CD4-positive, alpha-beta T cell treated with Interleukin-17A for 4 hours (primary cell): Measurements from ENCODE around the gene GALNT17.

ENCODE experiments used
- DNase-seq: peaks from one replicate; pipeline ENCODE4 v3.0.0-alpha.2; 2020; ENCODE audit warnings: mixed read lengths

GALNT17 gene

DNA sequence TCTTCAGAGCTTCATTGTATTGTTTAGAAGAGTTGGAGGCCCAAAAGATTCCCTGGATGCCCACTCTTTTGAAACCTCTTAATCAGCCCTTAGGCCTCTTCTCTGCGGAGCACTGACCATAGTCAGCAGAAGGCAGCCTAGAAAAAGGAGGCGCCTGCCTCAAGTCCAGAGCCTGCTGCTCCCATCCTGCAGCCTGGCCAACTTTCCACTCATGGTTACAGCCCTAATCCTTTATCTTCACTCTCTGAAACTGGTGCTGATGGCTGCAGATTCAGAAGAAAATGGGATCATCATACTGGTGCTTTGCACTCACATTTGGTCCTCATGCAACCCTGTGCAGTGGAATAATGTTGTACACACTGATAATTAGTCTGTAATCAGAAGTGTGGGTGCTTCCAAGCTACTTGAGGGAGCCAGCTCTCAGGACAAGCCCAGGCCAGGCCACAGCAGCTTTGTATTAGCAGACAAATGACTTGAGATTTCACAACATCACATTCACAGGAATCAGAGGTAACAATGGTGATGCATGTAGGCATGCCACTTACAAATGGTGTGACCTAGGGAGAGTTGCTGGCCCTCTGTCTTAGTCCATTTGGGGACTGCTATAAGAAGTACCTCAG, 272.9 kb downstream of the GALNT17 start:
- DNase-seq = no peak

DNA sequence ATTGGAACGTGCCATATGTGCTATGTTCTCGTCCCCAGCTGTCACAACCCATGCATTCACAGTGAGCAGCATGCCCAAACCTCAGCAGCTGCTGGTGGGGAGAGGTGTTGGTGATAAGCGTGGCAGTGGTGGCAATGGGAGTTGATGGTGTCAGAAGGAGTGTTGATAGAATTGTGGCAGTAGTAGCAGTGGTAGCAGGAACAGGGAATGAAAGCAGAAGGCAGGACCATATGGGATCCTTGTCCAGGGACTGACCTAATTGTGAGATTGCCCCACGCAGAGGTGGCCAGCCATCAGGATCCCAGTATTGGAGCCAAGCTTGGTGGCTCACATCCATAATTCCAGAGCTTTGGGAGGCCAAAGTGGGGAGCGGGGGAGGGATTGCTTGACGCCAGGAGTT, 276.3 kb downstream of the GALNT17 start:
- no peak for DNase-seq

DNA sequence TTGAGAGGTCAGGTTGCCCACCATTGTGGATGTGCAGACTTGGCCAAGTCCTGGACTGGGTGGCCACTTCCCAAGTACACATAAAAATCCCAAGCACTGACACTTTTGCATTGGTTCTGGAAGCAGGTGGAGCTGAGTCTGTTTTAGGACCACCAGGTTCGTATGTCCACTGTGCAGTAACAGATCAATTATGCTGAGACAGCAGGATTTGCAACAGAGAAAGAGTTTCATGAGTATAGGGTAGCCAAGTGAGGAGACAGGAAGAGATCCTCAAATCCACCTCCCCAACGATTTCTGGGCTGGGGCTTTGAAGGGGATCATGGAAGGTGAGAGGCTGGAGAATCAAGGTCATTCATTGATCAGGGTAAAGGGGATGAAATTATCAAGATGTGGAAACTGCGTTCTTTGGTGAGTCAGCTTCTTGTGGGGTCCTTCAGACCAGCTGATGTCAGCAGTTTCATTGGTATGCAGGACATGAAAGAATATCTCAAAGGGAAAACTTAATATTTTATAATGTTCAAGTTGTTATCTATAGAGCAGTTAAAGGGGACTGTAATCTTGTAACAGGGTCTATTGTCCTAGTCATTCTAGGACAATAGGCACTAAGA, 277.7 kb downstream of the GALNT17 start:
- no peak for DNase-seq

DNA sequence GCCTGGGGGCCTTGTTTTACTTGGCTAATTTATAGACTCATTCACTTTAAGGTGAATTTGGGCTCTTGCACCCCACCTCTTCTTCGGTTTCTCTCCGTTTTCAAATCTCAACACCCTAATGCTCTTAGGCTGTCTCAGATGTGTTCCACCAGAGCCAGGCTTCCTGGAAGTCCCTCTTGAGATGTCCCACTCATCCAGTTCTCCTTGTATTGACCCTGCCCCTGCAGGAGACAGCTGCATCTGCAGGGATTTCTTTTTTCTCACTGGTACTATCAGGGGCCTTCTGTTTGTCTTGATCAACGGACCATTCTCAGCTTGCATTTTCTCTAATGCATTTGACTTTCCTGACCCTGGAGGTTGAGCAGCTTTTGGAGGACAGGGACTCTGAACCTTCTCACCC, 279.5 kb downstream of the GALNT17 start:
- DNase-seq = no peak

DNA sequence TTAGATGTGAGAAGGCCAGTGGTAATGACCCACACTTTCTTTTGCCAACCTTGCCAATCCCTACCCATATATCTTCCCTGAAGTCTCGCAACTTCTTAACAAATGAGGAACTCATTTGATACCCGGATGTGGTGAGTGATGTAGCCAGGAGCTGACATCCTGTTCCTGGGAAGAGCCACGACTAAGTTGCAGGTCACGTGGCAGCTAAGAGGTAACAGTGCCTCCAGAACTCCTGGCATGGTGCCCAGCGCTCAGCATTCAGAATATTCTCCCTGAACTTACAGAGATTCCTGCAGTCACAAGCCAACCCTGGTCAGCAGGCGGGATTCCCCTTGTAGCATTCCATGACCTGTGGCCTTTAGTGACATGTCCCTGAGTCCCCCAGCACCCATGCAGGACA, 282.5 kb downstream of the GALNT17 start:
- DNase-seq = no peak

DNA sequence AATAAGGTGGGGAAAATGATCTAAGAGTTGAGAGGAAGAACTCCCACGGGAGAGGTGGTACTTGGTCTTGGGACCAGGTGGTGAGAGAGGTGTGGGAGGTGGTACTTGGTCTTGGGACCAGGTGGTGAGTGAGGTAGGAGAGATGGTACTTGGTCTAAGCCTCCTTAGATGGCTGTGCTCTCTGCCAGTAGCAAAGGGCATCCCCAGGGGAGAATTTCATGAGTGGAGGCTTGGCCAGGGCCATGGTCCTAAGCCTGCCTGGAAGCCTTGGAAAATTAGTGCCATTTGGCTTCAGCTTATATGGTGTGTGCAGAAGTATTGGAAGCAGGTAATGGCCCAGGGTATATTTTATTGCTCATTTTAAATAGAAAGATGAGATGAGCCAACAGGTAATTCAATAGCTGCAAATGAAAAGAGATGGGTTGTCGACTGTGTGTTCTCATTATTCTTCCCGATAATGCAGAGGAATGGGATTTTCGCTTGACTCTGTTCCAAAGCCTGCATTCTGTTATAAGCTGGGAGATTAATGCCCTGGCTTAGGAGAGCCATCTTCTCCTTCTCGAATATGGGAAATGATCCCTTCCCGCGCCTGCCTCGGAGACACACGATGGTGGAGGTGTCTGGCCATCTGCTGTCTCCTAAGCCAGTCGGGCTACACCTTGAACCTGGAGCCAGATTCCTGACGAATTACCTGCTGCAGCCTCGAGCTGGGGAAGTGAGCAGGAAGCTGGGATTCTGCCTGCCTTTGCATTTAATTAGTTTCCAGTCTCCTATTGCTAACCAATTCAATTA, 287.8 kb downstream of the GALNT17 start:
- no peak for DNase-seq

DNA sequence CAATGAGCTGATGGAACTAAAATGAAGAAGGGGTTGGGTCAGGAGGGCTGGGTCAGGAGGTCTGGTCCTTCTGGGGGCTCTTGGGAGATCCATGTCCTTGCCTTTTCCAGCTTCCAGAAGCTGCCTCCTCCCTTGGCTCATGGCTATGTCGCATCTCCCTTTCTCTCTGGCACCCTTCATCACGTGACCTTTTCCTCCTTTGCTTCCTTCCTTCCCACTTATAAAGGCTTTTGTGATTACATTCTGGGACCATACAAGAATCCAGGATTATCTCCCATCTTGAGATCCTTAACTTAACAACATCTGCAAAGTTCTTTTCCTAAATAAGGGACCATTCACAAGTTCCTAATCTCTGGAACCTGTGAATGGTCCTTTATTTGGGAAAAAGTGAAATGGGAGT, 290.2 kb downstream of the GALNT17 start:
- DNase-seq = no peak

DNA sequence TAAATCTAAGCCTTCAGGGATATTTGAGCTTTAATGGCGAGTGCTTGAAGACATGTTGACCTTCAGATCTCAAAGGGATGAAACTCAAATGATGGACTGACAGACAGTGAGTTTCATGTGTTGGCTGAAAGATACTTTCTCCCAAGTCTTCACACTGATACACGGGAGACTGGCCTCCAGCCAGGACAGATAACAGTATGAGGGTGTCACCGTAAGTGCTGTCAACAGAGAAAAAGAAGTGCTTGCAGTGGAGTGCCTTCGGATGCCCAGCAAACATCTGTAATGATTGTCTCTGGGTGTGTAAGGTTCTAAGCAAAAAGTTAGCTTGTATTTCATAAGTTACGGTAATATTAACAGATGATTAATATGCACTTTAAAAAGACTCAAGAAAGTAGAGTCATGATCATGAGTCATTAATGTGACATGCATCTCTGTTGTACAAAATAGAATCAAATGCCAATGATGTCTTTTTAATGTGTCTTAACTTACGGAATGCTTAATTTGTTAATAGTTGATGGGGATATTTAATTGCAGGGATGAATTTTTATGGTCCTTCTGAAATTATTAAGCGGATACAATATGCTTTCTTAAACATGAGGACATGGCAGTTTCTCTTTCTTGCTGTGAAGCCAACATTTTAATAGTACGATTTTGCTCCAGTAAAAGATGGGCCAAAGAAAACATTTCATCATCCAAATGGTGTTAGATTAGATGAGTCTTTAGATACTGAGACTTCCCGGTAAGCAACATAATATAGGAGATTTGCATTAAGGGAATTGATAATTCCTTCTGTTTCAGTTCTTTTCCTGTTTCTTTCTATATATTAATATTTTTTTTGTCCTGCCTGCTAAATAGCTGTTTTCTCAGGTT, 292.5 kb downstream of the GALNT17 start:
- DNase-seq = no peak

DNA sequence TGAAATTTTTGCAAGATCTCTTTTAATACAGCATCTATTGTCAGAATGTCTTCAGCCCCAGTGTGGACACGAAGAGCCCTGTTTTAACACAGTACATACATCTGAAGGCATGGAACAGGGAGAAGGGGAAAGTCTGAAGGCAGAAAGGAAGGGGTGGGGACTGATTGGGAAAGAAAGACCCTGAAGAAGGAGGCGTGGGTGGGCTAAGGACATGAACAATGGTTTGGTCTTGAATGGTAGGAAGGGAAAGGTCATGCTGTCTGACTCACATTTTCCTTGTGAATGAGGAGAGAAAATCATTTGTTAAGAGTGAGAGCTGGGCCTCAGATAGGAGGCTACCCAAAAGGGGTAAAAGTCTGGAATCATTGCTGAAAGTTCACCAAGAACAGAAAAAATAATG, 297.1 kb downstream of the GALNT17 start:
- no peak for DNase-seq

DNA sequence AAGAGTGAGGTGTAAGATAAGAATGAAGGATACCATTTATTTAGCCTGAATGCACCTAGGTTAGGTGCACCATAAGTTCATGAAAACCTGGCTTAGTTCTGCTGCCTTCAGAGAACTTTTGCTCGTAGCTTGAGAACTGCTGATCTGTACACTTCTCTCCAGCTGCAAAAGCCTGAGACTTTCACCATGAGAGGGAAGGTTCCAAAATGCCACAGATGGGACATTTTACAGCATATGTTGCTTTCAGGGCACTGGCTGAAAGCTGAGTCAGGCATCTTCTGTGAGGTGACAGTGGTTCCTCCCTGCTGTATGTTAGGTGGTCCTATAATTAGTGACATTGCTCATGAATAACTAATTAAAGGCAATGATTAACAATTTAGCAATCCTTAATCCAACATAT, 298.3 kb downstream of the GALNT17 start:
- no peak for DNase-seq

DNA sequence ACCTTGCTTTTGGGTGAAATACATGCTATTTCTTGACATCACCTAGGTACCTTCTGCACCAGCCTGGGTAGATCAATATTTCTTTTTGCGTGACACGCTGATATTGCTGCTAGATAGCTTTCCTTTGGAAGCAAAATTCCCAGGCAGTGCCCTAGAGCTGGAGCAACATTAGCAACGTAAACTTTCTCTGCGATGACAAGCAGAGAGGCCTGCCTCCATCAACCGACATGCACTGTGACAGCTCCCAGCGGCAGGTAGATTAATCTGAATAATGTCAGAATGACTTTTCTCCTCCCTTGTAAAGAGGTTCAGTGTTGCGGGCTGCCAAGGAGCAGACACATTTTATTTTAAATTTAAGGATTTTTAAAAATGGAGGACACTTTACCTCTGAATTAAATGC, 307.4 kb downstream of the GALNT17 start:
- no peak for DNase-seq

DNA sequence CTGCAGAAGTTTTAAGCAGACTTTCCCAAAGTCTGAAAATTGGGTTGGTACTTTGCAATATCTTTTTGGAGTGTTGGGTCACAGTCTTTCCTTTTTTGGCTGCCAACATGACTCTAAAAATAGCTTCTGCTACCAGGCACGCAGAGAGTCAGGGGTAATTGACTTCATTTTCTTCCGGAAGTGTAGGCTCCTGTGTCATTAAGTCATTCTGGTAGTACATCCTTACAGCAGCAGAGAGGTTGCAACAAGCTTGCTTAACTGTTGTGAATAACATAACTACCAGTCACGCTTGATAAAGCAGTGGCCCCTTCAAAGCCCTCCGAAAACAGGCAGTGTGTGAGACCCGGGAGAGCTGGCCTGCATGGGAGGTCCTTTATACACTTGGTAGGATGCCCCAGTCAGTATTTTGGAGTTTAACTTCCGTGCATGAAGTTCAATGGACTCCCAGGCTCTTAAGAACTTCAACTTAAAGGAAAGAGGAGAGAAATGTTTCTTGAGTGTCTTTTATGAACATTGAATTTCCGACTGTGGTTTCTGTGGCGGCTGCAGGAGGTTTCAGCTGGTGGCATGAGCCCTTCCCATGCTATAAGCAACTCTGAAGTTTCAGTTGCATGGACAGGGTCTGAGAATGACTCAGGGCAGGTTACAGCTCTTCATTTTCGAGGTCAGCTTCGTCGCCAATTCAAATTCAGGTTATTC, 310.7 kb downstream of the GALNT17 start:
- no peak for DNase-seq

DNA sequence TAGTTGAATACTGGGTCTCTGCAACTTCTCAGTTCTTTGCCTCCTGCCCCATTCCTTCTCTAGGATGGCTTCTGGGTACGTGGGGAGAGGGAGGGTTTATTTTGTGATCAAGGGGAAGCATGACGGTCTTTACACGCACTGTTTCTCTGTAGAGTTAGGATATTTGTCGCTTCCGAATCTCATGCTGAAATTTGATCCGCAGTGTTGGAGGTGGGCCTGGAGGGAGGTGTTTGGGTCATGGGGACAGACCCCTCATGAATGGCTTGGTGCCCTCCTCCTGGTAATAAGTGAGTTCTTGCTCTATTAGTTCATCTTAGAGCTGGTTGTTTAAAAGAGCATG, 311.2 kb downstream of the GALNT17 start:
- DNase-seq = no peak

DNA sequence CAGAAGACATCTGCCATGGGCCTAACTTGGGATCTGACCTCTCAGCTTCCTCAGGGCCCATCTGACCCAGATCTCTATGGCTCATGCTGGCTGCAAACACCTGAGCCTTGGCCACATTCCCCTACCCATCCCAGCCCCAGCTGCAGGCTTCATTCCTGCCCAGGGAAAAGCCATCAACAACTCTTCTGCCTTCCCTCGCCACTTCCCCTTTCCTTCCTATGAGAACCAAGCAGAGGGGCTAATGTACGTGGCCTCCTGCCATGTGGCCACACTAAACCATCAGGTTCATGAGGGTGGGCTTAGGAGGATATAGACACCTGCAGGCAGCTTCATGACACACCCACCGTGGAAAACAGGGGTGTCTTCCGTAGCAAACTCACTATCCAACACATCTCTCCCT, 312.2 kb downstream of the GALNT17 start:
- no peak for DNase-seq

DNA sequence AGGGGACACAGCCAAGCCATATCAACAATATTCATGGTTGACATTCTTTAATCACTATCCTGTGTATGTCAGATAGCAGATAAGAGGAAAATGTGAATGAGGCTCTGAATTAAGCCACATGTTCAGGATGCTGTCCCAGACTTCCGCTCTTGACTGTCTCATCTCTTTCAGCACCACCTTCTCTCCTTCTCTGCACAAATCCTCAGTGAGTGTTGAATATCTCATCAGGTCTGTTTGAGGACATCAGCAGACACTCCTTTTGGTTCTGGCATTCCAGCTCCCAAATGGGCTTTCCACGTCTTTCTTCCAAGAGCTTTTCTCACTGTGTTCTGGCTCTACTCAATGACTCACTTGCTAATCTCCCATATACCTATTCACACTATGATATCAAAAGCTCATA, 321.7 kb downstream of the GALNT17 start:
- no peak for DNase-seq

DNA sequence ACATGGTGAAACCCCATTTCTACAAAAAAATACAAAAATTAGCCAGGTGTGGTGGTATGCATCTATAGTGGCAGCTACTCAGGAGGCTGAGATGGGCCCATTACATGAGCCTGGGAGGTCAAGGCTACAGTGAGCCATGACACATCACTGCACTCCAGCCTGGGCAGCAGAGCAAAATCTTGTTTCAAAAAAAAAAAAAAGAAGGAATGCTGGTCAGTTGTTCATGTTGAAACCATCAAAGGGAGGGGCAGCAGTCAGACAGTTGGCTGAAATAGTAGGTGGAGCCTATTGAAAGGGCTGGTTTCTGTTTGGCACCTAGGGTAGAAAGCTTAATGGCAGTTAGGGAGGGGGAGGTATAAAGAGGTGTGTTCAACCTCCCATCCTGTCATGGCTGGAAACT, 323.0 kb downstream of the GALNT17 start:
- DNase-seq = no peak

DNA sequence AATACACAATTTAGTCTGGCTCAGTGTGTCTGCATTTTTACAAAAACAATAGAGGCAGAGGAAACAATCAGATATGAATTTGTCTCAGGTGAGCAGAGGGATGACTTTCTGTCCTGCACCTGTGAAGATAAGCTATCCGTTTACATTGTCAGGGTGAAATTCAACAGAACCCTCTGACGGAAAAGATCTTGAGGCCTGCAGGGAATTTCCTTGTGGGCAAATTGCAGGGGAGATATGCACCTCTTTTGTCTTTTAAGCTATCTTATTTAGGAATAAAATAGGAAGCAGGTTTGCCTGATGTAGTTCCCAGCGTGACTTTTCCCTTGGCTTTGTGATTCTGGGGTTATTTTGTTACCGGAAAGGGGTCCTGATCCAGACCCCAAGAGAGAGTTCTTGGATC, 325.1 kb downstream of the GALNT17 start:
- no peak for DNase-seq

DNA sequence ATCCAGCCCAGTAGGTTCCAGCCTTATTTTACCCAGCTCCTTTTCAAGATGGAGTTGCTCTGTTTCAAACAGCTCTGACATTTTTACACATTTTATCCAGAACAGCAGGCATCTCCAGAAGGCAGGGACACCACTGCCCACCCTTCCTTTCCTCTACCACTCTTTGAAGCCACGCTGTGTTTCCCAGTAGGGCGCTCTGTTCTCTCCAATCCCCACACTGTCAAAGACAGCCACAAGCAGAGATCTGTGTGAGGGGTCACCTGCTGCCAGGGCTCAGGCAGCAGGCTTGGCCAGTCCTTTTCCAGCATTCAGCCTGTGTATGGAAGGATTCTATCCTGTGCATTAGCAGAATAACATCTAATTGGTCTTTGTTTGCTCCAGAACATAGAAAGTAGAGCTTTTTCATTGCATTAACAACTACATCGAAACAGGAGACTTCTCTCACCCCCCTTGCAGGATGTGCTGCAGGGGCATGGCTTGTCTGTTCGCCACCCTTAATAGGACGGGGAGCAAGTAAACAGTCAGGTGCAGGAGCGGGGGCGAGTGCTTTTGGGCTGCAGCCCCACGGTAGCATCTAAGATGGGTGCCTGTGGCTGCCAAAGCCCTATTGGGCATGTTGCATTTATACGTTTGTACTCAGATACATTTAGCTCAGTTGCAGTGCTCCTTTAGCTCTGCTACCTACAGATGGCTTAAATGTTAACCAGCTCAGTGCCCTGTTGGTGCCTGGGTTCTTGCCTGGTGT, 326.1 kb downstream of the GALNT17 start:
- no peak for DNase-seq

DNA sequence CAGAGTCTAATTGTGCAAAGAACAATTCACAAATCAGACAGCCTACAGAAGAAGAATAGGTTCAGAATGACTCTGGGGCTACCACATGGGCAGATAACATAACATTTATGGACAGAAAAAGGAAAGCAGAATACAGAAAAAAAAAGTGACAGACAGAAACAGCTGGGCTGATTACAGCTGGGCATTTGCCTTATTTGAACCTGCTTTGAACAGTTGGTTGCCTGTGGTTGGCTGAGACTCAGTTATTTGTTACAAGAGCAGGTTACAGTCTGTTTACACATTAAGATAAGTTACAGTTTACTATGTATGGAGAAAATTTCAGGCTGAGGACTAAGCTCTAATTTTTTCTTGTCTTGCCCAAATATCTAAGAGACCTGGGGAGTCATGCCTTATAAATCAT, 327.2 kb downstream of the GALNT17 start:
- DNase-seq = no peak

DNA sequence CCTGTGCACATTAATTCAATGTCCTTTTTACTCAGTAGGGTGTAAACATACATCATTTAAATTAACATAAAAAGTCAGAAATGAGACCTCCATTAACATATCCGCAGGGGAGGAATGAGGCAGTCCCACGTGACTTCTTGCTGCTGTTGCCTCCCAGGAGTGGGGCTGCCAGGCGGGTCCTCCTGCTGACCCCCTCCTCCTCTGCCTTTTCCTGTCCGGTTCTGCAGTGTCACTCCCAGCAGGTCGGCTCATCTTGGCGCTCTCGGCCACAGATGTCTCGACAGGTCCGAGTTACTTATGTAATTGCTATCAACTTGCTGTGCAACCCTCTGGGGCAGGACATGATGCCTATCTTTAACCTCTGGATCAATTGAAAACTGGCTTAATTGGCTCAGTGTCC, 329.6 kb downstream of the GALNT17 start:
- no peak for DNase-seq

DNA sequence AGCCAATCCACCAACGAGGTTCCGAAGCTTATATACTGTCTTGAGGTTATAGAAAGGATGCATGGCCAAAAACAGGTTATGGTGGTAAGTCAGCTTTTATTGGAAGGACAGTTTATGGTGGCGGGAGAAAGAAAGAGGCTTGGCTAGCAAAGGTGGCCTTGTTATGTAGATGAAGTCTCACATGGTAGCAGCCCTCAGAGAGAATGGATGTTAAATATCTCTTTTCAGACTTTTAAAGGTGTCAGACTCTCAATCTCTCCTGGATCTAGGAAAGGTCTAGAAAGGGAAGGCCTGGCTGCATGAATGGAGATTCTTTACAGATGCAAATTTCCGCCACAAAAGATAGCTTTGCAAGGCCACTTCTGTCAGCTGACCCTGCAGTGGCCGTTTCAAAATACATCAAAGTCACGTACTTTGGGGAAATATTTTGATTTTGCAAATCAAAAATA, 333.8 kb downstream of the GALNT17 start:
- no peak for DNase-seq
